Measurements from ENCODE around the gene GPSM1.

The GPSM1 gene

GRCh38 chr9:136332482-136332983, 5.2 kb downstream of the GPSM1 start:
- TF ChIP-seq EGR1 (IDR thresholded peaks at IDR 0.05) (no peak), CREB1 (IDR thresholded peaks at IDR 0.05; ENCODE audit: low read depth) (no peak), RAD21 (IDR thresholded peaks at IDR 0.05; ENCODE audit: low read depth) (no peak), EP300 (IDR thresholded peaks at IDR 0.05; ENCODE audit: borderline replicate concordance) (no peak)

GRCh38 chr9:136333045-136333444, 5.7 kb downstream of the GPSM1 start:
- TF ChIP-seq YY1 (IDR thresholded peaks at IDR 0.05; ENCODE audit: low read depth) = no peak
- TF ChIP-seq MAX (IDR thresholded peaks at IDR 0.05) = no peak
- no peak for TF ChIP-seq CREB1 (IDR thresholded peaks at IDR 0.05; ENCODE audit: low read depth)
- no peak for TF ChIP-seq FOXM1 (IDR thresholded peaks at IDR 0.05; ENCODE audit: borderline replicate concordance, low read depth)
- TF ChIP-seq ZBTB7A (IDR thresholded peaks at IDR 0.05; ENCODE audit: low read depth) = no peak

GRCh38 chr9:136333486-136333885, 6.1 kb downstream of the GPSM1 start:
- TF ChIP-seq NFIC (IDR thresholded peaks at IDR 0.05) = no peak

GRCh38 chr9:136334541-136334940, 7.2 kb downstream of the GPSM1 start:
- TF ChIP-seq YY1 (IDR thresholded peaks at IDR 0.05; ENCODE audit: low read depth) = no peak
- TF ChIP-seq TAF1 (IDR thresholded peaks at IDR 0.05; ENCODE audit: low read depth) = no peak
- TF ChIP-seq CREB1 (IDR thresholded peaks at IDR 0.05; ENCODE audit: low read depth) = no peak
- no peak for TF ChIP-seq MAX (IDR thresholded peaks at IDR 0.05)
- TF ChIP-seq USF1 (IDR thresholded peaks at IDR 0.05) = no peak
- no peak for TF ChIP-seq ZBTB7A (IDR thresholded peaks at IDR 0.05; ENCODE audit: low read depth)
- no peak for TF ChIP-seq EP300 (IDR thresholded peaks at IDR 0.05; ENCODE audit: borderline replicate concordance)
- no peak for TF ChIP-seq NFIC (IDR thresholded peaks at IDR 0.05)
- TF ChIP-seq RAD21 (IDR thresholded peaks at IDR 0.05; ENCODE audit: low read depth) = no peak
- no peak for TF ChIP-seq EGR1 (IDR thresholded peaks at IDR 0.05)
- TF ChIP-seq TCF12 (IDR thresholded peaks at IDR 0.05; ENCODE audit: low read depth) = no peak
- TF ChIP-seq CEBPB (IDR thresholded peaks at IDR 0.05) = no peak
- no peak for TF ChIP-seq FOXM1 (IDR thresholded peaks at IDR 0.05; ENCODE audit: borderline replicate concordance, low read depth)
- TF ChIP-seq TEAD4 (IDR thresholded peaks at IDR 0.05) = no peak
- no peak for TF ChIP-seq REST (IDR thresholded peaks at IDR 0.05; ENCODE audit: low read depth)

- TF ChIP-seq TCF12 (IDR thresholded peaks at IDR 0.05; ENCODE audit: low read depth) (no peak), NFIC (IDR thresholded peaks at IDR 0.05) (no peak), EP300 (IDR thresholded peaks at IDR 0.05; ENCODE audit: borderline replicate concordance) (no peak), ZBTB7A (IDR thresholded peaks at IDR 0.05; ENCODE audit: low read depth) (no peak), CEBPB (IDR thresholded peaks at IDR 0.05) (no peak), RAD21 (IDR thresholded peaks at IDR 0.05; ENCODE audit: low read depth) (no peak), YY1 (IDR thresholded peaks at IDR 0.05; ENCODE audit: low read depth) (no peak), REST (IDR thresholded peaks at IDR 0.05; ENCODE audit: low read depth) (no peak), EGR1 (IDR thresholded peaks at IDR 0.05) (no peak), TEAD4 (IDR thresholded peaks at IDR 0.05) (no peak), TAF1 (IDR thresholded peaks at IDR 0.05; ENCODE audit: low read depth) (no peak), USF1 (IDR thresholded peaks at IDR 0.05) (no peak), MAX (IDR thresholded peaks at IDR 0.05) (no peak), CREB1 (IDR thresholded peaks at IDR 0.05; ENCODE audit: low read depth) (no peak), FOXM1 (IDR thresholded peaks at IDR 0.05; ENCODE audit: borderline replicate concordance, low read depth) (no peak)
These were observed 8.2 kb downstream of the GPSM1 start for GRCh38 chr9:136335296-136336155.
